Panc1 (cell line): ENCODE data around the gene GMDS.

Experiments
- POLR2AphosphoS5 ChIP-seq: IDR thresholded peaks from 2 replicates; pipeline ENCODE4 v1.6.1; 2012; ENCODE audit warnings: mild to moderate bottlenecking, low read depth, low read length, moderate library complexity
- SIN3A ChIP-seq: IDR thresholded peaks from 2 replicates; pipeline ENCODE4 v1.6.1; 2012; ENCODE audit warnings: low read depth, mild to moderate bottlenecking, low read length, moderate library complexity, borderline replicate concordance; ENCODE audit not compliant: insufficient read depth
- TCF7L2 ChIP-seq: IDR thresholded peaks from 2 replicates; pipeline ENCODE4 v1.6.1; 2011; ENCODE audit warnings: mild to moderate bottlenecking, low read depth, low read length, inconsistent platforms
- TF ChIP-seq, protein P1 (sequence below): fragments of 450-650 bp; IDR thresholded peaks from 2 replicates; pipeline ENCODE4 v1.5.1; 2017; ENCODE audit warnings: mild to moderate bottlenecking
- TF ChIP-seq, protein P2 (sequence below), 2 experiments: IDR thresholded peaks; 2 replicates each; pipeline ENCODE4 v1.6.1; 2011 to 2012; ENCODE audit warnings: low read depth in 2 of 2, control low read depth in 1 of 2, low read length in 1 of 2, mild to moderate bottlenecking in 1 of 2, moderate library complexity in 1 of 2; ENCODE audit not compliant: insufficient read depth in 1 of 2

DNA sequence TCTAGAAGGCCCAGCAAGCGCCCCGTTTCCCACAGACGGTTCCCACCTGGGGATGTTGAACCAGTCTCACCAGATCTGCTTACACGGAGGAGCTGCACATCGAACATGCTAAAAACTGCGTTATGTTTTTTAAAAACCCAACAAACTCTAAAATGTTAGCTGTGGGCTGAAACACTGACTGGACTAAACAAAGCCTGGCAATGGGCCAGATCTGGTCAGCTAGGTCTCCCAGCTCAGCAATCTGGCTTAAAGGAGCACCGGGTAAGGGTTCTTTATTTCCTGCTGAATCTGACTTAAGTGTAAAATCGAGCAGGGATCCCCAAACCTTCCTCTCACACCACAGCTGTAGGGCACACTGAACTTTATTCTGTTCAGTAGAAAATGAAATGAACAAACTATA is 478.8 kb downstream of the GMDS start:
- TF ChIP-seq, protein P1, sequence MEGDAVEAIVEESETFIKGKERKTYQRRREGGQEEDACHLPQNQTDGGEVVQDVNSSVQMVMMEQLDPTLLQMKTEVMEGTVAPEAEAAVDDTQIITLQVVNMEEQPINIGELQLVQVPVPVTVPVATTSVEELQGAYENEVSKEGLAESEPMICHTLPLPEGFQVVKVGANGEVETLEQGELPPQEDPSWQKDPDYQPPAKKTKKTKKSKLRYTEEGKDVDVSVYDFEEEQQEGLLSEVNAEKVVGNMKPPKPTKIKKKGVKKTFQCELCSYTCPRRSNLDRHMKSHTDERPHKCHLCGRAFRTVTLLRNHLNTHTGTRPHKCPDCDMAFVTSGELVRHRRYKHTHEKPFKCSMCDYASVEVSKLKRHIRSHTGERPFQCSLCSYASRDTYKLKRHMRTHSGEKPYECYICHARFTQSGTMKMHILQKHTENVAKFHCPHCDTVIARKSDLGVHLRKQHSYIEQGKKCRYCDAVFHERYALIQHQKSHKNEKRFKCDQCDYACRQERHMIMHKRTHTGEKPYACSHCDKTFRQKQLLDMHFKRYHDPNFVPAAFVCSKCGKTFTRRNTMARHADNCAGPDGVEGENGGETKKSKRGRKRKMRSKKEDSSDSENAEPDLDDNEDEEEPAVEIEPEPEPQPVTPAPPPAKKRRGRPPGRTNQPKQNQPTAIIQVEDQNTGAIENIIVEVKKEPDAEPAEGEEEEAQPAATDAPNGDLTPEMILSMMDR = no peak
- TF ChIP-seq POLR2AphosphoS5 (no peak), SIN3A (no peak), TCF7L2 (no peak)
- TF ChIP-seq, protein P2, sequence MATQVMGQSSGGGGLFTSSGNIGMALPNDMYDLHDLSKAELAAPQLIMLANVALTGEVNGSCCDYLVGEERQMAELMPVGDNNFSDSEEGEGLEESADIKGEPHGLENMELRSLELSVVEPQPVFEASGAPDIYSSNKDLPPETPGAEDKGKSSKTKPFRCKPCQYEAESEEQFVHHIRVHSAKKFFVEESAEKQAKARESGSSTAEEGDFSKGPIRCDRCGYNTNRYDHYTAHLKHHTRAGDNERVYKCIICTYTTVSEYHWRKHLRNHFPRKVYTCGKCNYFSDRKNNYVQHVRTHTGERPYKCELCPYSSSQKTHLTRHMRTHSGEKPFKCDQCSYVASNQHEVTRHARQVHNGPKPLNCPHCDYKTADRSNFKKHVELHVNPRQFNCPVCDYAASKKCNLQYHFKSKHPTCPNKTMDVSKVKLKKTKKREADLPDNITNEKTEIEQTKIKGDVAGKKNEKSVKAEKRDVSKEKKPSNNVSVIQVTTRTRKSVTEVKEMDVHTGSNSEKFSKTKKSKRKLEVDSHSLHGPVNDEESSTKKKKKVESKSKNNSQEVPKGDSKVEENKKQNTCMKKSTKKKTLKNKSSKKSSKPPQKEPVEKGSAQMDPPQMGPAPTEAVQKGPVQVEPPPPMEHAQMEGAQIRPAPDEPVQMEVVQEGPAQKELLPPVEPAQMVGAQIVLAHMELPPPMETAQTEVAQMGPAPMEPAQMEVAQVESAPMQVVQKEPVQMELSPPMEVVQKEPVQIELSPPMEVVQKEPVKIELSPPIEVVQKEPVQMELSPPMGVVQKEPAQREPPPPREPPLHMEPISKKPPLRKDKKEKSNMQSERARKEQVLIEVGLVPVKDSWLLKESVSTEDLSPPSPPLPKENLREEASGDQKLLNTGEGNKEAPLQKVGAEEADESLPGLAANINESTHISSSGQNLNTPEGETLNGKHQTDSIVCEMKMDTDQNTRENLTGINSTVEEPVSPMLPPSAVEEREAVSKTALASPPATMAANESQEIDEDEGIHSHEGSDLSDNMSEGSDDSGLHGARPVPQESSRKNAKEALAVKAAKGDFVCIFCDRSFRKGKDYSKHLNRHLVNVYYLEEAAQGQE (IDR thresholded peaks at IDR 0.05; ENCODE audit: insufficient read depth in 1 of 2, low read depth in 2 of 2, low read length in 1 of 2) = no peak
